ENCODE results near the gene VAMP3.

DNA sequence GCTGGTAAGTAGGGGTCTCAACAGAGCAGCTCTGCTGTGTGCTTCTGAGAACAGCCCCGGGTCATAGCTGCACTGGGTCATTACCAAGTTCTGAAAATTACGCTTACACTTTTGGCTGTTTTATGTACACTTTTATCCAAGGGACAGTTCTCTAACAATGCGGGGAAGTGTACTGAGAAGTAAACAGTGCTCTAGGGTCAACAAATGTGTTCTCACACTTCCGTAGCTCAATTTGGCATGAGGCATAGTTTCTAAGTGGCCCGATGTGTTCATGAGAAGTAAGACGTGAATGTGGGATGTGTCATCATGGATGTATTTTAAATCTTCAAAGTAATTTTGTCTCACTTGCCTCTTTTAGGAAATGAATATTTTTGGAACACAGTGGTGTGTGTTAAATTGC, 10.9 kb upstream of the VAMP3 start:
- TF ChIP-seq, protein P1, sequence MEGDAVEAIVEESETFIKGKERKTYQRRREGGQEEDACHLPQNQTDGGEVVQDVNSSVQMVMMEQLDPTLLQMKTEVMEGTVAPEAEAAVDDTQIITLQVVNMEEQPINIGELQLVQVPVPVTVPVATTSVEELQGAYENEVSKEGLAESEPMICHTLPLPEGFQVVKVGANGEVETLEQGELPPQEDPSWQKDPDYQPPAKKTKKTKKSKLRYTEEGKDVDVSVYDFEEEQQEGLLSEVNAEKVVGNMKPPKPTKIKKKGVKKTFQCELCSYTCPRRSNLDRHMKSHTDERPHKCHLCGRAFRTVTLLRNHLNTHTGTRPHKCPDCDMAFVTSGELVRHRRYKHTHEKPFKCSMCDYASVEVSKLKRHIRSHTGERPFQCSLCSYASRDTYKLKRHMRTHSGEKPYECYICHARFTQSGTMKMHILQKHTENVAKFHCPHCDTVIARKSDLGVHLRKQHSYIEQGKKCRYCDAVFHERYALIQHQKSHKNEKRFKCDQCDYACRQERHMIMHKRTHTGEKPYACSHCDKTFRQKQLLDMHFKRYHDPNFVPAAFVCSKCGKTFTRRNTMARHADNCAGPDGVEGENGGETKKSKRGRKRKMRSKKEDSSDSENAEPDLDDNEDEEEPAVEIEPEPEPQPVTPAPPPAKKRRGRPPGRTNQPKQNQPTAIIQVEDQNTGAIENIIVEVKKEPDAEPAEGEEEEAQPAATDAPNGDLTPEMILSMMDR (IDR thresholded peaks at IDR 0.05) = no peak
- no peak for TF ChIP-seq EZH2 (IDR thresholded peaks at IDR 0.05; ENCODE audit: borderline replicate concordance, insufficient read depth, low read depth, low read length, poor library complexity, severe bottlenecking)
